ENCODE results near the gene PTPN21. TPM values are rescaled to one million over a fixed set of nuclear protein-coding genes. Genes with fewer than 3 reads are reported as not detected.

Gene PTPN21
- total RNA-seq, 1 experiment from 2014 or later = 4.0 TPM

GRCh38 chr14:88504602-88505001 lies 50.2 kb downstream of the PTPN21 start:
- no peak for DNase-seq (ENCODE audit: low spot score)

DNA sequence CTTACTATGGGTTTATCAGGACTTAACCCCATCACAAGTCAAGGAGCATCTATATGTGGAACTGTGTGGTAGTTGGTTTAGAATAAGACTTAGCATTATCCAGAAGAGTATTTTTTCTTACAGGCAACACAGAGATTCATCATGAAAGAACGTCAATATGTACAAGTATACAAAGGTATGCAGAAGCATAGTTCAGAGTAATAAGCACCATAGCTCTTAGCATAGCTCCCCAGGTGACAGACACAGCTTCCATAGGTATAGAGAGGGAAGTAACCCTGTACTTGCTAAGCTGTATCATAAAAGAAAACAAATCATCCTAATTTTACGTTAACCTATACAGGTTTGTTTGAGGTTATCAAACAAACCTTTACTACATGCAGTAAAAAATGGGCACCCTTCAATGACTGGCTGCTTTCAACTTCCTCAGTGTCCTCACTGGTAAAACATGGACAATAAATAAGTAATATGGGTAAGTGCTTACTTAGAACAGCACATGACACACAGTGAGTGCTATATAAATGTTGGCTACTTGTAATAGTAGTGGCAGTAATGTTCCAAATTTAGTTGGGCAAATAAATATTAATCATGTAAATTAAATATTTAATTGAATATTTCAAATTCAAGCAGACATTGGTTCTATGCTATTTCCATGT lies 50.9 kb downstream of the PTPN21 start:
- no peak for DNase-seq (ENCODE audit: low spot score)

GRCh38 chr14:88502740-88503139 lies 52.1 kb downstream of the PTPN21 start:
- no peak for DNase-seq (ENCODE audit: low spot score)

DNA sequence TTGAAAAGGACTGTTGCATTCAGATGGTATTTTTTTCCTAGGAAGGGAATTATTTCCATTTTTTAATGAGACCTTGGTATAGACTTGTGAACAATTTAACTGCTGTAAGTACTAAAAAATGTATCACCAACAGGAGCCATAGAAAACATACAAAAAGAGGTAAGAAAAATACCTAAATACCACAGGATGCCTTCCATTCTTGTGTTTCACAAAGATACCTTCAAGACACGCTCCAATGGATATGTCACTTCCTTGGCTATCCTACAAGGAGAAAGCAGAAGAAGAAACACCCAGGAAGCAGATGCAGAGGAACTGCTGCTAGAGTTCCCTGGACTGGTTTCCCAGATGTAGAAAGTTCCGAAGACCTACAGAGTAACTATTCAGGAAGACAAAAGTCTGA lies 54.2 kb downstream of the PTPN21 start:
- DNase-seq (ENCODE audit: low spot score) = no peak

DNA sequence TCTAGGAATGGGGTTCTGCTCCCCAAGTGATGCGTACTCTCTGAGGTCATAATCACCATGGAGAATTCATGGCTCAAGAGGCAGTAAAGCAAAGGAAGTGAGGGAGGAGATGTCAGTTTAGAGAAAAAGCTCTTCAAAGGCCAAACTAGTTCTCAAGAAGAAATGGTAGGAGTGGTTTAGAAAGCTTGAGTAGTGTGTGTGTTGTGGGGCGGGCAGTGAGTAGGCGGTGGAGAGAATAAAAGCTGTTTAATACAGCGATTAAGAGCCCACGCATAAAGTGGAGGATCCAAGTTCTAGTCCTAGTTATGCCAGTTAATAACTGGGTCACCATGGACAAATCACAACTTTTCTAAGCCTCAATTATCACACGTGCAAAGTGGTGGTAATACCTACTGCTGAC lies 55.6 kb downstream of the PTPN21 start:
- DNase-seq (ENCODE audit: low spot score) = no peak

DNA sequence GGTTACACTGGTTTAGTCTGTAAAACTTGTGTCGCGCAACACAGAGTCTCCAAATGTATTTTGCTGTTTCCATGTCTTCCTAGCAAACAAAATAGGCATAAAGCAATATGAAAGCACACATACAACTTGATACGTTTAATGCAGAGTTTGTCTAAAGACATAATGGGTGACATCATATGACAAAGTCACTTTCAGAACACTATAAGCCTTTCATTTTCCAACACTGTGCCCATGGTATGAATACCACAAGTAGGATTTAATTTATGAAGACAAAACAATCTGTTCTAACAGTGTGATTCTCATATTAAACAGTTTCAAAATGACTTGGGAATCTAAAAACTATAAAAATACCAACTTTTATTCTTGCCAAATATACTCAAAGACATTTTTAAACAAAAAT lies 58.4 kb downstream of the PTPN21 start:
- DNase-seq (ENCODE audit: low spot score) = no peak

- DNase-seq (ENCODE audit: low spot score) = no peak
Measured at GRCh38 chr14:88493392-88494185, 61.2 kb downstream of the PTPN21 start.

- DNase-seq (ENCODE audit: low spot score) = peak; percentile 45
Measured at GRCh38 chr14:88492272-88493089, 62.3 kb downstream of the PTPN21 start.

- DNase-seq (ENCODE audit: low spot score) = no peak
Measured at GRCh38 chr14:88490168-88490567, 64.6 kb downstream of the PTPN21 start.

DNA sequence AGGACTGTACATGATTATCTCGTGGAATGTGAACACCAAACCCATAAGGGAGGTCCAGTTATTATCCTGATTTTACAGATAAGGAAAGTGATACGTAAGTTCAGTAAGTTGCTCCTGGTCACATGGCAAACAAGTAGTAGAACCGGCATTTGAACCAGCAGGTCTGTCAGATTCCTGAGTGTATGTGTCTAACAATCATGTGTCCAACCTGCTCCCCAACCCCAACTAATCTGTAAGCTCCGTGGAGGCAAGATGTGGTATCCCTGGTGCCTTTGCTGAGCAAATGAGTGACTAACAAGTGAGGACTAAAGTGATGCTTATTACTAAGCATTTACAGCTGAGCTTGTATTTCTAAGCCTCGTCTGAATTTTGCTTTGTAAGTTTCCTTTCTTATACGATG lies 65.9 kb downstream of the PTPN21 start:
- DNase-seq (ENCODE audit: low spot score) = no peak

DNA sequence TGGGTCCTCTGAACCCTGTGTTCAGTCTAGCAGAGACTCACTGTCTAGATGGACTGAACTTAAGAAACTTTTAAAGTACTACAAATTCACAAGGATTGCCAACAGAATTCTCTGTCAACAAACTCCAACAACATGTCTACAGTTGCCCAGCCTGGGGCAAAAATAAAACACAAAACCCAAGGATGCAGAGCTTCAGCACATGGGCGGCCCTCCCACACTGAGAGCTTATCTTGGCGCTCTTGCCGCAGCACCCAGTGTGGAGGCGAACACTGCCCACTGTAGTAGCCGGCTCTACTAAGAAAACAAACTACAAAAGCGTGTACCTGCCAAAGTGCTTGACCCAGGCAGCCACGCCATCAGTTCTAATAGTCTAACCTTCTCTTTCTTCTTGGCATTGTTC lies 66.7 kb downstream of the PTPN21 start:
- no peak for DNase-seq (ENCODE audit: low spot score)

DNA sequence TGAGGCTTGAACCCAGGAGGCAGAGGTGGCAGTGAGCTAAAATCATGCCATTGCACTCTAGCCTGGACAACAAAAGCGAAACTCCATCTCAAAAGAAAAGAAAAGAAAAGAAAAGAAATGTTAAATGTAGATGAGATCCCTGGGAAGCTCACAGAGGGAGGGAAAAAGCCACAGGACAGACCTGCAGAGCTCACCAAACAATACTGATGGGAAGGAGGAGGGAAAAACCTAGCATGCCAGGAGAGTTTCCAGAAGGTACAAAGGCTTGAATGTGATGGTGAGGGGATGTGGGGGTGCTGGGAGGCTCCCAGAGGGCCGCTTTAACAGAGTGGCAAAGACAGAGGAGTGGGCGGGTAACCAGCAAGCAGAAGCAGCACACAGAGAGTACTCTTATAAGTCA lies 72.3 kb downstream of the PTPN21 start:
- DNase-seq (ENCODE audit: low spot score) = no peak

DNA sequence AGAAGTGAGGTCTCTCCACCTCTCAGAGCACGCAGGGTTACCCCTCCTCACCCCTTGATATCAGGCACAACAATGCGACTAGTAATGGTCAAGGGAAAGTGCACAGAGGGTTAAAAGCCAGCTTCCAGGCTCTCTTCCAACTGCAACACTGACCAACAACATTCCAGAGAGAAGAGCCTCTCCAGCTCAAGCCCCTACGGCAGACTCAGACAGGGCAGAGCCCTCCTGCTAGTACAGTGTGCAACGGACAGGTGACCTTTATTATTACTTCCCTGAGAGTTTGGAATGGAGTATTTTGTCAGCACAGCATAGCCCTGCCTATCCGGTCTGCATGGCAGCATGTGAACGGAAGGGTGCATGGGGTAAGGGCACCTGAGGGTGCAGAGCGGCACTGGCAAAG lies 73.0 kb downstream of the PTPN21 start:
- DNase-seq (ENCODE audit: low spot score) = no peak

DNA sequence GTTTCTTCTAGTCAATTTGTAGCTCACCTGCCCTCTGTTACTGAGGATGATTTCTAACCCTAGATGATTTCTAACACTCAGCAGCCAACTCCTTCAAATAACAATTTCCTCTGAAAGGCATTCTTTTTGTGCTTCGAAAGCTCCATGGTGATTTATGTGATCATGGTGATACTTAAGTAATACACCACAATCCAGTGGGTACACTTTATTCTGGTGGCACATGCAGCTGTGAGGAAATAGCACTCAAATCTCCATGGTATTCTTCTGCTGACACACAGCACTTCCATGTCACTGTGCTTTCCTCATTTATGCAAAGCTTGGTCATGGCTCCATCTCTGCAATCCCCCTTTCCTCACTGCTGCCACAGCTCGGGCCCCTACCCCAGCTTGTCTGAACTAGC lies 73.7 kb downstream of the PTPN21 start:
- DNase-seq (ENCODE audit: low spot score) = no peak

GRCh38 chr14:88479574-88479987 lies 75.2 kb downstream of the PTPN21 start:
- no peak for DNase-seq (ENCODE audit: low spot score)

- no peak for DNase-seq (ENCODE audit: low spot score)
Measured at GRCh38 chr14:88478931-88479330, 75.9 kb downstream of the PTPN21 start.

DNA sequence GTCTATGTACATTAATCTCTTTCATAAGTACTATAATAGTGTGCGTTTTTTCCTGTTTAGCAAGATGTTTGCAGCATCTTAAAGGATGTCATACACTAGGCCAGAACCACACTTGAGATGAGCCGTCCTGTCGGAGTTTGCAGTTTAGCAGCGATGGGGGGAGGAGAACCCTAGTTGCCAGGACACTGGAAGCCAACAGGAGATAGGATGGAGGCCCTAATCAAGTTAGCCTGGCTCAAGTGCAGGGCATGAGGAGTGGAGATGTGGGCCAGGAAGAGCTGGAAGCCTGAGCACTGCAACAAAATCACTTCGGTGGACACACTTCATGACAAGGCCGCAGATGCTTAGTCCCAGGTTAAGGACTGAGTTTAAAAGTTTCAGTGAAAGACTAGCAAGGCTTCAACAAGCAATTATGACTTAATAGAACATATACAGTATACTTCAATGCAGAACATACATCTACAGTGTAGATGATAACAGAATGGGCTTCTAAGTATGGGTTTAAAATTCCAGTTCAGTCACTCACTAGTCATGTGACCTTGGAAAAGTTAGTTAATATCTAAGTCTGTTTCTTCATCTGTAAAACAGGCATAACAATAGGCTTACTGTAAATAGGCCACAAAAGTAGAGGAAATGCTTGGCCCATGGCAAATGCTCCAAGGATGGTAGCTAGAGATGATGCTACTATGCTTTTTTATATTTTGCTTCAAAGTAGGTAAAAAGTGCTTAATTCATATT lies 77.1 kb downstream of the PTPN21 start:
- DNase-seq (ENCODE audit: low spot score) = no peak

DNA sequence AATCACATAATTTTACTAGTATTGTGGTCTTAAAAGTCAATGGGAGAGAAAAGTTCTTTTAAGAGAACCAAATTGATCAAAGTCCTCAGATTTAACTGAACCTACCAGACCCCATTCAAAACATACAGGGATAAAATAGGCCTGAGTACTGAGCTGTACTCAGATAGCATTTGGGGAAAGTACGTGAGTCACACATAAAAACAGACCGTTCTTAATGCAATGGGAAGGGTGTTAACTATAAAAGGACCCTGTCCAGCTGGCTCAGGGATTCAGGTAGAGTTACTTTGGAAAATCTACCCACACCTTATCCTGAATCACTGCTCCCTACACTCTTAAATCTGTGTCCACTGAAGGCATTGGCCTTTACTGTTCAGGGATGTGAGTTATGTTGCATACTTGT lies 78.0 kb downstream of the PTPN21 start:
- no peak for DNase-seq (ENCODE audit: low spot score)

GRCh38 chr14:88476214-88476774 lies 78.5 kb downstream of the PTPN21 start:
- DNase-seq (ENCODE audit: low spot score) = no peak

- no peak for DNase-seq (ENCODE audit: low spot score)
Measured at GRCh38 chr14:88473791-88474190, 81.0 kb downstream of the PTPN21 start.

All from H4 (cell line).